Lung (tissue), 12 donors: ENCODE measurements around the gene GADD45GIP1. TPM values are rescaled to one million over a fixed set of nuclear protein-coding genes. Genes with fewer than 3 reads are reported as not detected.
A peak's percentile ranks its signal among the peaks of the same experiment; 100 is the strongest.
"Not testable (repeated sequence)": the region's sequence is repeated elsewhere in the genome, so short reads cannot be mapped to it uniquely, and the experiment has no call there.

Source experiments
- ATAC-seq: fragments of 200-7000 bp; cut with Tn5 transposase; one replicate; pipeline ENCODE4 v1.9.1; 2020; ENCODE audit warnings: moderate number of reproducible peaks; ENCODE audit not compliant: insufficient read depth, low FRiP score
- DNase-seq, 3 donors: peaks; one replicate each; pipeline ENCODE4 v3.0.0-alpha.2; 2013 to 2017
- H3K27ac ChIP-seq, 2 donors: one replicate each; pipeline ENCODE4 v1.5.1; 2013; ENCODE audit warnings: mild to moderate bottlenecking in 2 of 2, moderate library complexity in 2 of 2, control low read depth in 1 of 2, inconsistent platforms in 1 of 2, low read depth in 1 of 2, low read length in 1 of 2
- H3K27me3 ChIP-seq, 3 donors: one replicate each; pipeline ENCODE4 v1.5.1; 2013; ENCODE audit warnings: low read length in 2 of 3; ENCODE audit not compliant: control insufficient read depth in 3 of 3, insufficient read depth in 3 of 3
- H3K36me3 ChIP-seq, 4 donors: one replicate each; pipeline ENCODE4 v1.5.1; 2013; ENCODE audit warnings: low read length in 4 of 4, mild to moderate bottlenecking in 1 of 4, moderate library complexity in 1 of 4; ENCODE audit not compliant: control insufficient read depth in 4 of 4, insufficient read depth in 4 of 4
- H3K4me1 ChIP-seq, 5 donors: one replicate each; pipeline ENCODE4 v1.5.1; 2013; ENCODE audit warnings: low read length in 5 of 5, mild to moderate bottlenecking in 2 of 5, moderate library complexity in 1 of 5; ENCODE audit not compliant: control insufficient read depth in 5 of 5, insufficient read depth in 5 of 5
- H3K4me3 ChIP-seq: one replicate; pipeline ENCODE4 v1.5.1; 2013; ENCODE audit warnings: mild to moderate bottlenecking, control low read depth, moderate library complexity
- H3K9ac ChIP-seq, 2 donors: one replicate each; pipeline ENCODE4 v1.5.1; 2013; ENCODE audit warnings: low read length in 2 of 2, control low read depth in 1 of 2; ENCODE audit not compliant: insufficient read depth in 1 of 2
- H3K9me3 ChIP-seq, 4 donors: one replicate each; pipeline ENCODE4 v1.5.1; 2013; ENCODE audit warnings: low read length in 3 of 4, mild to moderate bottlenecking in 1 of 4, moderate library complexity in 1 of 4; ENCODE audit not compliant: control insufficient read depth in 4 of 4, insufficient read depth in 3 of 4
- WGBS, 2 donors: extraction: QIAGEN DNeasy Blood & Tissue Kit; methylation state at CpG; one replicate each; pipeline ENCODE4 v1.1.7; 2013; 5-methylcytosine and 5-hydroxymethylcytosine counted together
- polyA plus RNA-seq, 2 donors: library from polyadenylated mRNA; stranded (reverse); fragments of 200-250 nt; gene quantifications; one replicate each; pipeline ENCODE4 v1.2.1, GENCODE V29; 2013
- total RNA-seq, 2 donors: library from RNA; depleted of rRNA in 1 of 2; stranded (reverse); fragments of >200 nt in 1 of 2; gene quantifications; one replicate each; pipeline ENCODE4 v1.2.1, GENCODE V29; 2014 to 2021
- TF ChIP-seq, protein P1 (sequence below): IDR thresholded peaks from 2 replicates; pipeline ENCODE4 v1.5.1; 2012; ENCODE audit warnings: mild to moderate bottlenecking; ENCODE audit errors: control extremely low read depth, extremely low read depth
- donor health status: control.
- donor health status: control.
- donor health status: Bipolar disorder and iron deficiency.
- donor health status: healthy.
- donor health status: DM: yes; HTN: yes; CAD: no.

GADD45GIP1 gene
- total and polyA plus RNA-seq, 4 donors: 14.9 to 69.0 (median 36.3) TPM

GRCh38 chr19:12983091-12983490 lies 26.1 kb upstream of the GADD45GIP1 start:
- H3K4me1 ChIP-seq: peaks cover 0 to 9% (median 4%) of the 10 kb centered on the region in 5 donors
- no peaks in the 10 kb centered on the region for H3K27me3 ChIP-seq
- H3K9me3 ChIP-seq: no peaks in the 10 kb centered on the region
- DNase-seq (no peak), ATAC-seq (no peak)
- no peaks in the 10 kb centered on the region for H3K36me3 ChIP-seq
- no peak overlapping the region for H3K27ac ChIP-seq
- peak overlapping the region in 1 of 2 donors; percentile 73 for H3K9ac ChIP-seq
- no peak overlapping the region for H3K4me3 ChIP-seq
- TF ChIP-seq, protein P1, sequence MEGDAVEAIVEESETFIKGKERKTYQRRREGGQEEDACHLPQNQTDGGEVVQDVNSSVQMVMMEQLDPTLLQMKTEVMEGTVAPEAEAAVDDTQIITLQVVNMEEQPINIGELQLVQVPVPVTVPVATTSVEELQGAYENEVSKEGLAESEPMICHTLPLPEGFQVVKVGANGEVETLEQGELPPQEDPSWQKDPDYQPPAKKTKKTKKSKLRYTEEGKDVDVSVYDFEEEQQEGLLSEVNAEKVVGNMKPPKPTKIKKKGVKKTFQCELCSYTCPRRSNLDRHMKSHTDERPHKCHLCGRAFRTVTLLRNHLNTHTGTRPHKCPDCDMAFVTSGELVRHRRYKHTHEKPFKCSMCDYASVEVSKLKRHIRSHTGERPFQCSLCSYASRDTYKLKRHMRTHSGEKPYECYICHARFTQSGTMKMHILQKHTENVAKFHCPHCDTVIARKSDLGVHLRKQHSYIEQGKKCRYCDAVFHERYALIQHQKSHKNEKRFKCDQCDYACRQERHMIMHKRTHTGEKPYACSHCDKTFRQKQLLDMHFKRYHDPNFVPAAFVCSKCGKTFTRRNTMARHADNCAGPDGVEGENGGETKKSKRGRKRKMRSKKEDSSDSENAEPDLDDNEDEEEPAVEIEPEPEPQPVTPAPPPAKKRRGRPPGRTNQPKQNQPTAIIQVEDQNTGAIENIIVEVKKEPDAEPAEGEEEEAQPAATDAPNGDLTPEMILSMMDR: no peak
- WGBS, 2 donors: 48 to 57% methylated on average over 10 of the region's 10 CpGs

DNA sequence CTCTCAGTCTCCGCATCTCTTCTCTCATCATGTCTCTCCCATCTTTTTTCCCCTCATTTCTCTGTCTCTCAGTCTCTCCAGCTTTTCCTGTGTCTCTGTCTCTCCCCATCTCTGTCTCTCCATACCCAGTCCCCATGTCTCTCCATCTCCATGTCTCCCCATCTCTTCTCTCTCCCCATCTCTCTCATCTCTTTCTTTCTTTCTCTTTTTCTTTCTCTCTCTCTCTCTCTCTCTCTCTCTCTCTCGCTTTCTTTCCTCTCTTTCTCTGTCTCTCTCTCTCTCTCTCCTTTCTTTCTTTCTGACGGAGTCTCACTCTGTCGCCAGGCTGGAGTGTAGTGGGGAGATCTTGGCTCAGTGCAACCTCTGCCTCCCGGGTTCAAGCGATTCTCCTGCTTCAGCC lies 25.6 kb upstream of the GADD45GIP1 start:
- Histone ChIP-seq H3K9me3 (no peaks in the 10 kb centered on the region), H3K36me3 (no peaks in the 10 kb centered on the region), H3K27me3 (no peaks in the 10 kb centered on the region), H3K9ac (no peak overlapping the region), H3K27ac (no peak overlapping the region), H3K4me1 (peaks cover 0 to 9% (median 4%) of the 10 kb centered on the region in 5 donors), H3K4me3 (no peak overlapping the region)
- 92 to 93% methylated on average over 6 of the region's 6 CpGs for WGBS, 2 donors
- ATAC-seq (no peak), DNase-seq (no peak)
- TF ChIP-seq, protein P1: no peak

DNA sequence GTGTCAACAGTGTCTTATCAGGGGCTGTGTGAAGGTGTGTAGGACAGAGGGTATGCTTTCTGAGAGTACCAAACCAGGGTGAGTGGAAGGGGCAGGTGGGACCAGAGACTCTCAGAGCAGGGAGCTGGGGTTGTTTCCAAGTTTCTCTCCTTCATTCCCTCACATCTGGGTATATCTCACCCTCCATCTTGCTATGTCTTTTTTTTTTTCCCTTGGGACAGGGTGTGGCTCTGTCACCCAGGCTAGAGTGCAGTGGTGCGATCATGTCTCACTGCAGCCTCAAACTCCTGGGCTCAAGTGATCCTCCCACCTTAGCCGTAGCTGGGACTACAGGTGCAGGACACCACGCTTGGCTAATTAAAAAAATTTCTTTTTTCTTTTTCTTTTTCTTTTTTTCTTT lies 23.0 kb upstream of the GADD45GIP1 start:
- WGBS, 2 donors: 91 to 95% methylated on average over 3 of the region's 3 CpGs
- Histone ChIP-seq H3K36me3 (no peaks in the 10 kb centered on the region), H3K9me3 (no peaks in the 10 kb centered on the region), H3K4me1 (peaks cover 0 to 8% (median 3%) of the 10 kb centered on the region in 5 donors), H3K4me3 (no peak overlapping the region), H3K9ac (no peak overlapping the region), H3K27me3 (no peaks in the 10 kb centered on the region), H3K27ac (no peak overlapping the region)
- DNase-seq: no peak
- no peak for ATAC-seq
- TF ChIP-seq, protein P1: no peak

GRCh38 chr19:12976109-12976508 lies 19.1 kb upstream of the GADD45GIP1 start:
- H3K9me3 ChIP-seq, ATAC-seq: not testable (repeated sequence)
- WGBS, 2 donors: 82 to 91% methylated on average over 7 of the region's 7 CpGs

More at GRCh38 chr19:12976109-12976508, 19.1 kb upstream of the GADD45GIP1 start:
- H3K4me3 ChIP-seq, H3K4me1 ChIP-seq, DNase-seq, H3K27ac ChIP-seq, H3K36me3 ChIP-seq, H3K9ac ChIP-seq, H3K27me3 ChIP-seq: not testable (repeated sequence)
